Smooth muscle cell of the brain vasculature (primary cell): Measurements from ENCODE around the gene GRIN2A.

ENCODE experiments used
- DNase-seq: peaks from one replicate; pipeline ENCODE4 v3.0.0-alpha.2; 2012; ENCODE audit warnings: low read depth, low spot score

The GRIN2A gene

GRCh38 chr16:10181196-10182162, 749 bp downstream of the GRIN2A start:
- DNase-seq = no peak

- DNase-seq = no peak
These were observed 1.5 kb downstream of the GRIN2A start for GRCh38 chr16:10180771-10181163.

GRCh38 chr16:10180042-10180770, 2.0 kb downstream of the GRIN2A start:
- no peak for DNase-seq

GRCh38 chr16:10178526-10178925, 3.7 kb downstream of the GRIN2A start:
- DNase-seq = no peak

- no peak for DNase-seq
These were observed 4.1 kb downstream of the GRIN2A start for GRCh38 chr16:10178080-10178479.

GRCh38 chr16:10172848-10173655, 9.2 kb downstream of the GRIN2A start:
- no peak for DNase-seq

GRCh38 chr16:10171221-10171620, 11.0 kb downstream of the GRIN2A start:
- DNase-seq = no peak

GRCh38 chr16:10169904-10170410, 12.3 kb downstream of the GRIN2A start:
- DNase-seq = no peak

GRCh38 chr16:10169031-10169430, 13.2 kb downstream of the GRIN2A start:
- no peak for DNase-seq

- no peak for DNase-seq
These were observed 14.0 kb downstream of the GRIN2A start for GRCh38 chr16:10168258-10168657.

GRCh38 chr16:10165643-10166042, 16.6 kb downstream of the GRIN2A start:
- DNase-seq = no peak

GRCh38 chr16:10162981-10163380, 19.2 kb downstream of the GRIN2A start:
- no peak for DNase-seq

GRCh38 chr16:10156099-10156498, 26.1 kb downstream of the GRIN2A start:
- no peak for DNase-seq

GRCh38 chr16:10154389-10154788, 27.8 kb downstream of the GRIN2A start:
- no peak for DNase-seq

- no peak for DNase-seq
These were observed 28.2 kb downstream of the GRIN2A start for GRCh38 chr16:10153985-10154384.

GRCh38 chr16:10151718-10152117, 30.5 kb downstream of the GRIN2A start:
- no peak for DNase-seq

- no peak for DNase-seq
These were observed 31.3 kb downstream of the GRIN2A start for GRCh38 chr16:10150906-10151305.

- no peak for DNase-seq
These were observed 36.6 kb downstream of the GRIN2A start for GRCh38 chr16:10145542-10146035.

- DNase-seq = no peak
These were observed 40.6 kb downstream of the GRIN2A start for GRCh38 chr16:10141671-10142070.

- DNase-seq = no peak
These were observed 43.3 kb downstream of the GRIN2A start for GRCh38 chr16:10138881-10139280.

- DNase-seq = no peak
These were observed 44.9 kb downstream of the GRIN2A start for GRCh38 chr16:10137341-10137740.
